WI38 (cell line): ENCODE measurements around the gene THAP7.
A peak's percentile ranks its signal among the peaks of the same experiment; 100 is the strongest.

Source experiments
- H3K4me3 ChIP-seq: 2 replicates; pipeline ENCODE4 v1.5.1; 2011; ENCODE audit warnings: low read depth, mild to moderate bottlenecking, control low read depth, low read length
- TF ChIP-seq, protein P1 (sequence below): IDR thresholded peaks from 2 replicates; pipeline ENCODE4 v1.5.1; 2012; ENCODE audit warnings: low read depth, mild to moderate bottlenecking, control low read depth, low read length

THAP7 gene

DNA sequence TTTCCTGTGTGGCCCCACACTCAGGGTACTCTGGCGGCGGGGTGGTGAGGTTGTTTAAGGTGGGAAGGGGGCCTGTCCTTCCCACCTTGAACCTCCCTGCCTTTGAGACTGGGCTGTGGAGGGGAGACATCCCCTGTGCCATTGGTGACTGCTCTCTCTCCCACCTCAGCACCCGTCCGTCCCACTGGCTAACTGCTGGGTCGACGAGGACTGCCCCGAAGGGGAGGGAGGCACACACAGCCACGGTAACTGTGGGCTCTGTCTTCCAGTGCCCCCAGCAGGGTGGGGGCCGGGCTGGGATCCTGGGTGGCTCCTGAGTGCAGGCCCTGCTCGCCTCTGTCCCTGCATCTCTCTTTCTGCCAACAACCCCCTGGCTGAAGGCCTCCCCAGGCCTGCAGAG is 20.6 kb upstream of the THAP7 start:
- TF ChIP-seq, protein P1, sequence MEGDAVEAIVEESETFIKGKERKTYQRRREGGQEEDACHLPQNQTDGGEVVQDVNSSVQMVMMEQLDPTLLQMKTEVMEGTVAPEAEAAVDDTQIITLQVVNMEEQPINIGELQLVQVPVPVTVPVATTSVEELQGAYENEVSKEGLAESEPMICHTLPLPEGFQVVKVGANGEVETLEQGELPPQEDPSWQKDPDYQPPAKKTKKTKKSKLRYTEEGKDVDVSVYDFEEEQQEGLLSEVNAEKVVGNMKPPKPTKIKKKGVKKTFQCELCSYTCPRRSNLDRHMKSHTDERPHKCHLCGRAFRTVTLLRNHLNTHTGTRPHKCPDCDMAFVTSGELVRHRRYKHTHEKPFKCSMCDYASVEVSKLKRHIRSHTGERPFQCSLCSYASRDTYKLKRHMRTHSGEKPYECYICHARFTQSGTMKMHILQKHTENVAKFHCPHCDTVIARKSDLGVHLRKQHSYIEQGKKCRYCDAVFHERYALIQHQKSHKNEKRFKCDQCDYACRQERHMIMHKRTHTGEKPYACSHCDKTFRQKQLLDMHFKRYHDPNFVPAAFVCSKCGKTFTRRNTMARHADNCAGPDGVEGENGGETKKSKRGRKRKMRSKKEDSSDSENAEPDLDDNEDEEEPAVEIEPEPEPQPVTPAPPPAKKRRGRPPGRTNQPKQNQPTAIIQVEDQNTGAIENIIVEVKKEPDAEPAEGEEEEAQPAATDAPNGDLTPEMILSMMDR = no peak
- no peak overlapping the region for H3K4me3 ChIP-seq

DNA sequence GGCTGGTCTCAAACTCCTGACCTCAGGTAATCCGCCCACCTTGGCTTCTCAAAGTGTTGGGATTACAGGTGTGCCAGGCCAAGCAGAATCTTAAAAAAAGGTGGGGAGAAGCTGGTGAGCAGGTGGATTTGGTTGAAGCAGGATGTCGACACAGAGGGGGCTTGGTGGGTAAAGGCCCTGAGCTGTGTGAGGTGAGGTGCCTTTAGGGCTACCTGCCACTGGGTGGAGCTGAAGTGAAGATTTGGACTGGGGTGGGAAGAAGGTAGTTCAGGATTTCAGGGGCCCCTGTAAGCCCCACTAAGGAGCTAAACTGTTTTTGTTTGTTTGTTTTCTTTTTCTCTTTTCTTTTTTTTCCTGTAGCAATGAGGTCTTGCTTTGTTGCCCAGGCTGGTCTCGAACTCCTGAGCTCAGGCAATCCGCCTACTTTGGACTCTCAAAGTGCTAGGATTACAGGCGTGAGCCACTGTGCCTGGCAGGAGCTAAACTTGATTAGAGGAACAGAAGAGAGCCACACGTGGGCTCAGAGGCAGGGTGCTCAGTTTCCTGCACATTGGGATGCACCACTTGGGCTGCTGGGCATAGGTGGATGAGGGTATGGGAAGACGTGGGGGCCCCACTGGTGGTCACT is 19.0 kb upstream of the THAP7 start:
- TF ChIP-seq, protein P1 = peak; percentile 39
- H3K4me3 ChIP-seq = no peak overlapping the region

DNA sequence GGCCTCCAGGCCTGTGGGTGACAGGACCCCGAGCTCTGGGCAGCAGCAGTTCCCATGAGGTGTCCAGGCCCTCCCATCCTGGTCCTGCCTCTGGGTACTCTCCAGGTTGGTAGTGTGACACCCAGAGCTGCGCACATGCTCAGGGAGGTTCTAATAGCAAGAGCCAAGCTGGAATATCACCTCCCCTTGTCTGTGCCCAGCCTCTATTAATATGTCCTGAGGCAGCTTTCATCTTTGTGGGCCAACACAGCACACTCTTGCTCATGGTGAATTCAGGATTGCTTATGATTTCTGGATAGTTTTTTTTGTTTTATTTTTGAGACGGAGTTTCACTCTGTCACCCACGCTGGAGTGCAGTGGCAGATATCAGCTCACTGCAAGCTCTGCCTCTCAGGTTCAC is 16.4 kb upstream of the THAP7 start:
- no peak overlapping the region for H3K4me3 ChIP-seq
- TF ChIP-seq, protein P1 = no peak

DNA sequence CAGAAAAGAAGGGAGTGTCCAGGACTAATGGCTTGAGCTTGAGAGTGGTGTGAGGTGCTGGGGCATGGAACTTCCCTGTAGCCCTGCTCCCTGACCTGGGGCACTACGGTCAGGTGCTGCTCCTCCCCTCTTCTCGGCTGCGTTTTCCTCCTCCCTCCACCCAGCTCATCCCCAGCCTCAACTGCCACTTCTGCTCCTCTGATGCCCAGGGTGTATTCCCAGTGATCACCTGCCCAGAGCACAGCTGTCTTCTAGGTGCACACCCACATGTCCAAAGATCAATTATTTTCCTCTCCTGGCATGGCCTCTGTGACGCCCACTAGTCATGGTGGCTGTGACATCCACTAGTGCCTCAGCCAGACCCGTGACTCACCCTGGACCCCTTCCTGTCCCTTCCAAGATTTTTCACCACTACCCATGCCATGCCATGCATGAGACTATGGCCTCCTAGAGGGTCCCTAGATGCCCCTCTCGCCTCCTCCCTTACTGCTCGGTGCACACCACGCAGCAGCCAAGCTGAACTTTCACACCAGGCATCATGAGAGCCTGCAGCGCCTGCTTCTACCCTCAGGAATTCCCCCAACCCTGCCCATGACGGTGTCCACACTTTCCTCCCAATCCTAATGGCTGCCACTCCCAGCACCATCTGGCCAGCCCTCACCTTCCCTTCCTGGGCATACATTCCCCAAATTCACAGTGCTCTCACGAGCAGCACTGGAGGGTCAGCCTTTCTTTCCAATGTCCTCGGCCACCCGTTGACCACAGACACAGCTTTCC is 14.9 kb upstream of the THAP7 start:
- no peak overlapping the region for H3K4me3 ChIP-seq
- TF ChIP-seq, protein P1 = no peak

DNA sequence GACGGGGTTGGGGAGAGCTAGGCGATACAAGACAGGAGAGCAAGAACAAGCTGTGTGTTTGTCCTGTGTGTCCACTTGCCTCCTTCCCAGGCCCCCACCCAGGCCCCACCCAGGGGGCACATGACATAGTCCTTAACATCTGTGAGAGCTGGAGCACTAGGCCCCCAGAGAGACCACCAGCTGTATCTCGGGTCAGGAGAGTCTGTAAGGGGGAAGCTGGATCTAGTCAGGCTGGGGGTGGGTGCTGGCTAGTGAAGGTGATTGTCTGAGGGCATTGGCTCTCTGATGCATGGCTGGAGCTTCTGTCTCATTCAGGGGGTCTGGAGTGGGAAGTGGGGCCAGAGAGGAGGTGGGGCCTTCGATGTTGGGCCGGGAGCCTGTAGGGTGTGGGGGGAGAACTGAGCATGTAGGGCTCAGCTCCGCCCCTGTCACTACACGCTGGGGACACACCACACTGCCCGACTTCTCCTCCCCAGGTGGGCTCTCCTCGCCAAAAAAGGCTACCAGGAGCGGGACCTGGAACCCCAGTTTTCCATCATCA is 13.6 kb upstream of the THAP7 start:
- no peak overlapping the region for H3K4me3 ChIP-seq
- TF ChIP-seq, protein P1 = no peak

DNA sequence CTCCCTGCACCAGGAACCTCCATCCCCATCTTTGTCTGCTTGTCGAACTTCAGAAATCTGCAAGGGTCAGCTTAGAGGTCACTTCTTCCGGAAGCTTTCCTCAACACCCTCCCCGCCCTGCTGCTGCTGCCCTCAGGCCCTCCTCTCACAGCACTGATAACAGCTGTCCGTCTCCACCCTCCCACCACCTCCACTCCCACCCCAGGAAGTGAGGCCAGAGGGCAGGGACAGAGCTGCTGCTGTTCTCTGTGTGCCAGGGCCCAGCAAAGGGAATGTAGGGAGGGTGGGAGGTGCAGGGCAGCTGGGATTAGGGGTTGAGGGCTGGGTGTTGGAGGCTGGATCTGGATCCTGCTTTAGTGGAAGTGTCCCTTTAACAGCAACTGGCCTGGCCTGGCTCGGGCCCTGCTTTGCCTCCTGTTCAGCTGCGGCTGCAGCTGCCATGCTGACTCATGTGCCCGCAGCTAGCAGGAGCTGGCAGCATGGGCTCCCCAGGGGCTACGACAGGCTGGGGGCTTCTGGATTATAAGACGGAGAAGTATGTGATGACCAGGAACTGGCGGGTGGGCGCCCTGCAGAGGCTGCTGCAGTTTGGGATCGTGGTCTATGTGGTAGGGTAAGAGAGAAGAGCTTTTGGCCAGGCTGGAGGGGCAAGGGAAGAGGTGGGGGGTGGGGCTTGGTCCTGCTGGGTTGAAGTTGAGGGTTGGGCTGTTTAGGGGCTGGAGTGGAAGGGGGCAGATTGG is 13.0 kb upstream of the THAP7 start, which contains the start of gene P2RX6:
Gene P2RX6, plus strand, starts transcription at position 440 of the 740 bp plus-strand sequence. Its CDS starts 10 bp downstream, at position 450.
- TF ChIP-seq, protein P1 = no peak
- peak within 1 kb of the TSS; percentile 57 for H3K4me3 ChIP-seq
